Mononuclear cell (primary cell): ENCODE results near the gene PRSS8. TPM values are rescaled to one million over a fixed set of nuclear protein-coding genes. Genes with fewer than 3 reads are reported as not detected.
A peak's percentile ranks its signal among the peaks of the same experiment; 100 is the strongest.
"Not testable (repeated sequence)": the region's sequence is repeated elsewhere in the genome, so short reads cannot be mapped to it uniquely, and the experiment has no call there.

Source experiments
- H3K27me3 ChIP-seq: 2 replicates; pipeline ENCODE4 v1.6.0; 2011; ENCODE audit warnings: low read length, control low read depth; ENCODE audit not compliant: insufficient read depth
- H3K4me1 ChIP-seq: 2 replicates; pipeline ENCODE4 v1.5.1; 2011; ENCODE audit warnings: mild to moderate bottlenecking, low read length, control low read depth; ENCODE audit not compliant: insufficient read depth
- H3K4me3 ChIP-seq: 2 replicates; pipeline ENCODE4 v1.5.1; 2011; ENCODE audit warnings: mild to moderate bottlenecking, low read length, moderate library complexity
- H3K9me3 ChIP-seq: 2 replicates; pipeline ENCODE4 v1.5.1; 2011; ENCODE audit warnings: low read depth, mild to moderate bottlenecking, control low read depth, low read length
- total RNA-seq: library from RNA; depleted of rRNA; stranded (reverse); fragments of >200 nt; gene quantifications from one replicate; pipeline ENCODE4 v1.2.3, GENCODE V29; 2012

Gene PRSS8
- total RNA-seq, result not detected

DNA sequence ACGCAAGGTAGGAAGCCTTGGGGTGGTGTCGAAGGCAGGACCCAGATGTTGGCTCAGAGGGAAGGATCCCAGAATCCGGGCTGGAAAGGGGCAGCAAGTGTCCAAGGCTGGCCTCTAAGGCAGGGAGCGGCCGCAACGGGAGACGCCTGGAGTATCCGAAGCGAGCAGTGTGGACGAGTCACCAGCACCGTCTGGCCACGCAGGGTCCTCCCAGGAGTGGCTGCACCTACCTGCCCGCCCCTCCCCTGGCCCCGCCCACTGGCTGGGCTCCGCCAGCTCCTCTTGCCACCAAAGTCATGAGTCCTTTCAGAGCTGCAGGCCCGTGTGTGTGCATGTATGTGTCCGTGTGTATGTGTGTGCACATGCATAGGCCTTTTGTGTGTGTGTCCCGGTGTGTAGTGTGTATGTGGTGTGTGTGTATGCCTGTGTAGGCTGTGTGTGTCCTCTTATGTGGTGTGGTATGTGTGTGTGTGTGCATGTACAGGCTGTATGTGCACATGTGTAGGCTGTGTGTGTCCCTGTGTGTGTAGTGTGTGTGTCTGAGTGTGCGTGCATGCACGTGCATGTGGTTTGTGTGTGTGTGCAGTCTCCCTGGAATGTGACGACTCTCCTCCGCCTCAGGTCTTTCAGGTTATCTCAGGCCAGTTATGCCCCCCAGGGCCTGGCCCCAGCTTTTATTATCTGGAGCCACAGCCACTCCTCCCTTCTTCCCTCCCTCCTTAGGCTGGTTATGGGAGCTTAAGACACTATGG is at the start of gene PRSS8:
PRSS8 (minus strand) TSS at position 193 of the 752 bp plus-strand sequence. CDS start 229 bp downstream, outside the sequence.
- peaks cover 20% of the 10 kb centered on the region for H3K4me1 ChIP-seq
- no peaks in the 10 kb centered on the region for H3K27me3 ChIP-seq
- H3K4me3 ChIP-seq, result no peak within 1 kb of the TSS
- no peaks in the 10 kb centered on the region for H3K9me3 ChIP-seq

DNA sequence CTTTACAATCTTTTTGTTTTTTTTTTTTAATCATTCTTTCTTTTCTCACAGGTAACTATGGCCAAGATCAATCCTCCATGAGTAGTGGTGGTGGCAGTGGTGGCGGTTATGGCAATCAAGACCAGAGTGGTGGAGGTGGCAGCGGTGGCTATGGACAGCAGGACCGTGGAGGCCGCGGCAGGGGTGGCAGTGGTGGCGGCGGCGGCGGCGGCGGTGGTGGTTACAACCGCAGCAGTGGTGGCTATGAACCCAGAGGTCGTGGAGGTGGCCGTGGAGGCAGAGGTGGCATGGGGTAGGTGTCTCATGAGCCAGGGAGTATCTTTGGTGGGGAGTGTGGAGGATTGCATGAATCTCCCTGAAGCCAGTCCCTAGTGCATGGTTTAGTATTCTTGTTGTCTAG is 49.4 kb upstream of the PRSS8 start:
- Histone ChIP-seq H3K27me3 (no peaks in the 10 kb centered on the region), H3K4me3 (no peak overlapping the region), H3K4me1 (peaks cover 77% of the 10 kb centered on the region), H3K9me3 (no peaks in the 10 kb centered on the region)

DNA sequence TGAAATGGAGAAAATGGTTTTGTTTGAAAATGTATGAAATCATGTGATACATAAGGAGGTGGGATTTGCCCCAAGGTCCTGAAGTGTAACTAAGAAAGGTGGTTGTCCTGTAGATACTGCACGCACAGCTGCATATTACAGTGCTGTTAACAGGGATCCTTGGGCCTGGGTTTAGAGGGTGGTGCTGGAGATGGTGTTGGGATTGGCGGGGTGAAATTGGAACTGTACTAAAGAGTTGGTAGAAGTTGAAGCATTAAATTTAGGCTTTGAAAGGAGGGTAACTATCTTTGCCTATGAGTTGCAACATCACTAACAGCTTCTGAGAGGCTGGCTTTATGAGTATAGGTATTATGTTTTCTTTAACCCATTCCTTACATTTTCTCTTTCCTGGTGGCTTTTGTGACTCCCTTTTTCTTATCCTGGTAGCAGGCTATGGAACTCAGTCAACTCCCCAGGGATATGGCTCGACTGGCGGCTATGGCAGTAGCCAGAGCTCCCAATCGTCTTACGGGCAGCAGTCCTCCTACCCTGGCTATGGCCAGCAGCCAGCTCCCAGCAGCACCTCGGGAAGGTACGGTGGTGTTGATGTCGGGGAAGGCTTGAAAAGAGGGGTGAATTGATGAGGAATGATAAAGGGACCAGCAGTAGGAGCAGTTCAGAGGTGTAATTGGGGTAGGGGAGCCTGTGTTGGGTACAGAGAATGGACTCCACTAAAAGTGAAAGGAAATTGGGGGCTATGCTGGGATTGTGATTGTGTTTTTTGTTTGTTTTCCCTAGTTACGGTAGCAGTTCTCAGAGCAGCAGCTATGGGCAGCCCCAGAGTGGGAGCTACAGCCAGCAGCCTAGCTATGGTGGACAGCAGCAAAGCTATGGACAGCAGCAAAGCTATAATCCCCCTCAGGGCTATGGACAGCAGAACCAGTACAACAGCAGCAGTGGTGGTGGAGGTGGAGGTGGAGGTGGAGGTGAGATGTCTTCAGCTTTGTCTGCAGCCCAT is 48.2 kb upstream of the PRSS8 start:
- Histone ChIP-seq H3K4me1 (peaks cover 77% of the 10 kb centered on the region), H3K9me3 (no peaks in the 10 kb centered on the region), H3K4me3 (no peak overlapping the region), H3K27me3 (no peaks in the 10 kb centered on the region)

DNA sequence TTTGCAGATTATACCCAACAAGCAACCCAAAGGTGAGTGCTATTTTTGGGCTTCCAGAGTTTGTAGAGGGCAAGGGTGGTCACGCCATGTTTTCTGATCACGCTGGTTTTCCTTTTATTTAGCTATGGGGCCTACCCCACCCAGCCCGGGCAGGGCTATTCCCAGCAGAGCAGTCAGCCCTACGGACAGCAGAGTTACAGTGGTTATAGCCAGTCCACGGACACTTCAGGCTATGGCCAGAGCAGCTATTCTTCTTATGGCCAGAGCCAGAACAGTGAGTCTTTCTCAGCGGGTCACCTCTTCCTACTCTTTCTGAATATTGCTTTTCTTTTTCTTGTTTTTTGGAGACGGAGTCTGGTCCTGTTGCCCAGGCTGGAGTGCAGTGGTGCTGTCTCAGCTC is 46.9 kb upstream of the PRSS8 start:
- Histone ChIP-seq H3K9me3 (no peaks in the 10 kb centered on the region), H3K27me3 (no peaks in the 10 kb centered on the region), H3K4me3 (peak overlapping the region; percentile 7), H3K4me1 (peaks cover 81% of the 10 kb centered on the region)

DNA sequence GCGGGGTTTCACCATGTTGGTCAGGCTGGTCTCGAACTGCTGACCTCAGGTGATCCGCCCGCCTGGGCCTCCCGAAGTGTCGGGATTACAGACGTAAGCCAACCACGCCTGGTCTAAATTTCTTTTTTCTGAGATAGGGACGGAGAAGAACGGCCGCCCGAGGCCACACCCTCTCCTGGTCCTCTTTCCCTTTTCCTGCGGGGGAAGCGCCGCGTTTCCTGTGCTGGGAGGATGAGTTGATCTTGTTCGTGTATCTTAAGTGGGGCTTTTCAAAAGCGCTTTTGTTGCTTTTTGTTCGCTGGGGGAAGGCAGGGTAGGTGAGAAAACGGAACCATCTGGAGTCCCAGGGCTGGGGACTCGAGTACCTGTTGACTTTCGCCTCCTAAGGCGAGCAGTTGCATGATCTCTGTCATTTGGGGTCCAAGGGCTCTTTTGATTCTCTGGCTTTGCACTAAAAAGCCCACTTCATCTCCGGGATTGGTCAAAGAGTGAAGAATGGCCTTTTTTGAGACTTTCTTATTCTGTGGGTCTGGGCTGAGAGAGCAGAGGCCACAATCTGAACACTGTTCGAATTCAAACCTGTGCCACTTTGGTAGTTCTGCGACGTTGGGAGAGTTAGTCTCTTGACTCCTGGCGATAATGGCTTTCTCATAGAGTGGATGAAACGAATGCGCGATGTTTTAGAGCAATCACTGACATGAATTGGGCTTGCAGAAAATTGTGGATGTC is 45.7 kb upstream of the PRSS8 start:
- peak overlapping the region; percentile 99 for H3K4me3 ChIP-seq
- H3K9me3 ChIP-seq, result no peaks in the 10 kb centered on the region
- H3K27me3 ChIP-seq, result no peaks in the 10 kb centered on the region
- peaks cover 82% of the 10 kb centered on the region for H3K4me1 ChIP-seq

DNA sequence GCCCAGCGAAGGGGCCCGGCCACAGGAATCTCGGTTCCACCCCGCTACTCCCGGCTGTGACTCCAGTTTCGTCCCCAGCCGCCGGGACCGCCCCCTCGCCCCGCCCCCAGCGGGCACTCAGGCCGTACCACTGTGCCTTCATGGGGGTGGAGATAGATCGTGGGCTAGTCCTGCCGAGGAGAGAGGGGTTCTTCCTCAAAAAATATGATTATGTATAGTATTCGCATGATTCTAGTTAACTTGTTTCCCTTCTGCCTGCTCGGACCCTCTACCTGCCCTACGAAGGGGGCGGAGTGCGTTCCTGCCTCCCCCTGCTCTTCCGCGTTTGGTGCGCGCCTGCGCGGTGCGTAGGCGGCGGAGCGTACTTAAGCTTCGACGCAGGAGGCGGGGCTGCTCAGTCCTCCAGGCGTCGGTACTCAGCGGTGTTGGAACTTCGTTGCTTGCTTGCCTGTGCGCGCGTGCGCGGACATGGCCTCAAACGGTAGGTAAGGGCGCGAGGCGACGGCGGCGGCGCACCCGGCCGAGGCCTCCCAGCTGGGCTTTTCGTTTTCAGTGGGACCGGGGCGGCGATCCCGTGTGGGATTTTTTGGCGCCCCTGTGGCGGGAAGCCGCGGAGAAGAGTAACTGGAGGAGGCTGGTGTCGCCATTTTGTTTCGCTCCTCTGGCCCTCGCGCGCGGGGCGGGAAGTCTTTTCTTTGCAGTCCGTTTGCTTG is 44.4 kb upstream of the PRSS8 start, which contains the start of gene FUS:
FUS (plus strand) TSS at position 393 of the 713 bp plus-strand sequence; CDS start at position 469, 76 bp downstream.
- Histone ChIP-seq H3K4me3 (peak within 1 kb of the TSS; percentile 99), H3K9me3 (no peaks in the 10 kb centered on the region), H3K4me1 (peaks cover 69% of the 10 kb centered on the region), H3K27me3 (no peaks in the 10 kb centered on the region)

DNA sequence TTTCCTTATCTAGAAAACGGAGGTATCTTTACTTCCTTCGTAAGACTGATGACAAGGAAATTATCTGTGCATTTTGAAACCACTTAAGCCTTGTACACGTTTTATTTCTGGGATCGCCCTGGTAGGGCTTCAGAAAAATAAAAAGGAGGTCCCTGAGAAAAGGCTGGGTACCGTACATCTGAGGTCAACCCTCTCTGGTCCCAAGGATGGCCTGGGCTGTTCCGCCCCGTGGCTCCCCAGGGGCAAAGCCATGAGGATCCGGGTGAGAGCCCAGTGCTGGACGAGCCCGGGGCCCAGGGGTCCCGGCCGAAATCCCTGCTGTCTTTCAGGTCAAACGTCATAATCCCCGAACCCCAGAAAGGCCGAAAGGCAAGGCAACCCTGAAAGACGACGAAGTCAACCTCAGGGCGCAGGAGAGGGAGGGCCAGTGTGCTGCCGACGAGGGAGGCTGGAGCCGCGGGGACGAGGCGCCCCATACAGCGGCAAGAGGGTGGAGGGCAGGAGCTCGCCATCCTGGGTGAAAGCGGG is 43.8 kb upstream of the PRSS8 start:
- Histone ChIP-seq H3K27me3 (no peaks in the 10 kb centered on the region), H3K4me1 (peaks cover 63% of the 10 kb centered on the region), H3K4me3 (peak overlapping the region; percentile 99), H3K9me3 (no peaks in the 10 kb centered on the region)

DNA sequence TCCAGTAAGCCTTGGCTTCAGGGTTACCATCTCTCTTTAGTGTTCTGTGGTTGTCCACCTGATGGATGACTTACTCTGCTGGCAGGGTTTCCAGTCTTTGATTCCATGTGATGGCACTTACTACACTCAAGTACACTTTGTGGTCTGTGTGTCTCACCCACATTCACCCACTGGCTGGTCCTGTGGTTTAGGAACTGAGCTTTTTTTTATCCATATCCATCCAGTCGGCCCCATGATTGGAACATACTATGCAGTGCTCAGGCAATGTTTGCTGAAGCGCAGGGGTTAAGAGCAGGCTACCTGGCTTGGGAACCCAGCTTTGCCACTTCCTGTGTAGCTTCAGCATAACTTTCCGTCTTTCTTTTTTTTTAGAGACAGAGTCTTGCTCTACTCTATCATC is 41.6 kb upstream of the PRSS8 start:
- Histone ChIP-seq H3K27me3 (no peaks in the 10 kb centered on the region), H3K4me1 (peaks cover 42% of the 10 kb centered on the region), H3K9me3 (no peaks in the 10 kb centered on the region), H3K4me3 (no peak overlapping the region)

DNA sequence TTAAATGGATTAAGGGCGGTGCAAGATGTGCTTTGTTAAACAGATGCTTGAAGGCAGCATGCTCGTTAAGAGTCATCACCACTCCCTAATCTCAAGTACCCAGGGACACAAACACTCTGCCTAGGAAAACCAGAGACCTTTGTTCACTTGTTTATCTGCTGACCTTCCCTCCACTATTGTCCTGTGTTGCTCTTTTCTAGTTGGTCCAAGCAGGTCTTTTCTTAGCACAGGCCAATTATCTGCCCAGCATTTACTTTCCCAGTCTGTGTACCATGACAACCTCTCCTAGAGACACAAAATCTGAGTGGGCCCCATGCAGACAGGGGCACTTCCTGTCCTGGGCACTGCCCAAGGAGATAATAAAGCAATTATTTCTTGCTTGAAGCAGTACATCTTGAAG is 34.5 kb upstream of the PRSS8 start:
- not testable (repeated sequence) for H3K4me1 ChIP-seq, H3K4me3 ChIP-seq, H3K27me3 ChIP-seq, H3K9me3 ChIP-seq

DNA sequence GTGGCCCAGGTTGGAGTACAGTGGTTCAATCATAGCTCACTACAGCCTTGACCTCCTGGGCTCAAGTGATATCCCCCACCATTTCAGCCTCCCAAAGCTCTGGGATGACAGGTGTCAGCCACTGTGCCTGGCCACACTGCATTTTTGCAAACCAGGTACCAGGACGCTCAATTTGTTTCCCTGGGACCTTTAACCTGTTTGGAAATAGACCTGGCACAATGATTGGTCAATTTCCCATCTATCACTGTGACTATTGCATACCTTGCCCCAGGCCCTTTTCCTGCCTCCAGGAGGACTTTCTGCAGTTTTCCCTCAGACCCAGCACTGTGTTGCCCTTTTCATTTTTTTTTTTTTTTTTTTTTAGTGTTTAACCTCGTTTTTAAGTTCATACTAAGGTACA is 33.3 kb upstream of the PRSS8 start:
- H3K4me1 ChIP-seq, result no peaks in the 10 kb centered on the region
- no peaks in the 10 kb centered on the region for H3K9me3 ChIP-seq
- no peaks in the 10 kb centered on the region for H3K27me3 ChIP-seq
- no peak overlapping the region for H3K4me3 ChIP-seq

DNA sequence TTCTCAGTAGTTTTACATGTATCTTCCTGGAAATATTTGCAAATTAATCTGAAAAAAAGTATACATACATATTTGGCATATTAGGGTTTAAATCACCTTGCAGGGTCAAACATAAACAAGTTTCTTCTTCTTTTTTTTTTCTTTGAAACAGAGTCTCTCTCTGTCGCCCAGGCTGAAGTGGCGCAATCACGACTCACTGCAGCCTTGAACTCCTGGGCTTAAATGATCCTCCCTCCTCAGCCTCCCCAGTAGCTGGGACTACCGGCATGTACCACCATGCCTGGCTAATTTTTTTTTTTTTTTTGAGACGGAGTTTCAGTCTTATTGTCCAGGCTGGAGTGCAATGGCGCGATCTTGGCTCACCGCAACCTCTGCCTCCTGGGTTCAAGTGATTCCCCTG is 31.8 kb upstream of the PRSS8 start:
- Histone ChIP-seq H3K4me3 (no peak overlapping the region), H3K4me1 (no peaks in the 10 kb centered on the region), H3K9me3 (no peaks in the 10 kb centered on the region), H3K27me3 (no peaks in the 10 kb centered on the region)

DNA sequence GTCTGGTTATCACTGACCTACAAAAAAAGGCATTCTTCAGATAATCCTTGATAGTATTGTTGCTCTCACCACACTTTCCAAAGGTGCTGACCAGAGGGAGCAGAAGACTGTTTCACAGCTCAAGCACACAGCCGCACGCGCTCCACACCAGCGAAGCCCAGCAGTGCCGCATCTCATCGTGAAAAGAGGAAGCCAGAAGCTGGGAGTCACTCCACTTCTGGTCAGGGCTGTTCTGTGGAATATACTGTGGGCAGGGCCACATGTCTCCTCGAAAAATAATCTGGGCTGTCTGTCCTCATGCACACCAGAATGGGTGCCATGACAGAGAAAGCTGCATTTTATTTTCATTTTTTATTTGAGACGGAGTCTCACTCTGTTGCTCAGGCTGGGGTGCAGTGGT is 21.6 kb upstream of the PRSS8 start:
- H3K27me3 ChIP-seq, result no peaks in the 10 kb centered on the region
- H3K9me3 ChIP-seq, result no peaks in the 10 kb centered on the region
- H3K4me3 ChIP-seq, result no peak overlapping the region
- peaks cover 9% of the 10 kb centered on the region for H3K4me1 ChIP-seq

DNA sequence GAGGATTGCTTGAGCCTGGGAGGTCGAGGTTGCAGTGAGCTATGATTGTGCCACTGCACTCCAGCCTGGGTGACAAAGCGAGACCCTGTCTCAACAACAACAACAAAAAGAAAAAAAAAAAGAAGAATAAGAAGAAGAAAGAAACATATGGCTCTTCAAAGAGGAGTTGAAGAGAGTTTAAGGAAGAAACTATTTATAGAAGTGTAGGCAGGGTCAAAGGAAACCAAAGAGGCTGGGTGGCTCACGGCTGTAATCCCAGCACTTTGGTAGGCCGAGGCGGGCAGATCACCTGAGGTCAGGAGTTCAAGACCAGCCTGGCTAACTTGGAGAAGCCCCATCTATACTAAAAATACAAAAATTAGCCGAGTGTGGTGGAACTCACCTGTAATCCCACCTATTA is 15.4 kb upstream of the PRSS8 start:
- peaks cover 31% of the 10 kb centered on the region for H3K4me1 ChIP-seq
- not testable (repeated sequence) for H3K9me3 ChIP-seq, H3K4me3 ChIP-seq, H3K27me3 ChIP-seq
